HG02870 (cell line): ENCODE data around the gene CMIP.
"Not testable (repeated sequence)": the region's sequence is repeated elsewhere in the genome, so short reads cannot be mapped to it uniquely, and the experiment has no call there.

Experiments used
- ATAC-seq: cut with Tn5 transposase; IDR thresholded peaks from one replicate; pipeline ENCODE4 v1.9.1; 2021; ENCODE audit warnings: mild to moderate bottlenecking, moderate library complexity; ENCODE audit not compliant: unreplicated experiment

CMIP gene

DNA sequence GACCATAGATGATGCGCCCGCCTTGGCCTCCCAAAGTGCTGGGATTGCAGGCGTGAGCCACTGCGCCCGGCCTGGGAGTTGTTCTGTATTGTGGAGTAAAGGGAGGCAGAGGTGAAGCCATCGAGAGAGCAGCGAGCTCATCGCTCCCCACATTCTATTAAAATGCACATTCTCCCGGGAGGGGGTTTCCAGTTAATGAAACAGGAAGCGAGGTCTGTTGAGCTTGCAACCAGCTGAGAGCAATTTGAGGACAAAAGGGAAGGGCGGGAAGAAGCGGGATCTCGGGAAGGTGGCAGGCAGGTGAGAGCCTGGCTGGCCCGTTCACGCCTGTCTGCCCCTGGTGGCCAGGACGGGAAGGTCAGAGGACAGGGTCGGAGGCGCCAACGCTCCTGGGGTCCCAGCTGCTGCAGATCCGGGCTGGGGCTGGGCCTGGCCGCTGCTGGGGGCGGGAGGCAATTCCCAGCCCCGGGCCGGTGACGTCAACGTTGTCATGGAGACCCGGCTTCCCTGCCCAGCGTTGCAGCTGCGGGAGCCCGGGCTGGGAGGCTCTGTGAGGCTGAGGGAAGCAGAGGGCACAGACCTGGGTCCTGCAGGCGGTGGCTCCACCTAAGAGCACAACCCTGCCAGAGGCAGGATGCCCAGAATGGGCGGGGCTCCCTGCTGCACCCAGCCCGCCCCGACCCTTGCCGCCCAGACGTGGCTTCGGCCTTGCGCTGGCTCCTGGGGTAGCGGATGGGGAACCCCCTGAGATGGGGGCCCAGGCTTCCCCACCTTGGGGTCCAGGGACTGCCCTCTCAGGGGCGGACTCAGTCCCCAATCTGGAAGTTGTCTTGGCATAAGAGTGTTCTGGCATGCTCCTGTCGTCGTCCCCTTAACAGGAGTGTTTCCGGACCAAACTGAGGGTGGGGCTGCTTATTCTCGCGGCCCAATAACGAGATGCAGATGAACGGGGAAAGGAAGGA, 285.8 kb downstream of the CMIP start:
- ATAC-seq, result peak; percentile 66

DNA sequence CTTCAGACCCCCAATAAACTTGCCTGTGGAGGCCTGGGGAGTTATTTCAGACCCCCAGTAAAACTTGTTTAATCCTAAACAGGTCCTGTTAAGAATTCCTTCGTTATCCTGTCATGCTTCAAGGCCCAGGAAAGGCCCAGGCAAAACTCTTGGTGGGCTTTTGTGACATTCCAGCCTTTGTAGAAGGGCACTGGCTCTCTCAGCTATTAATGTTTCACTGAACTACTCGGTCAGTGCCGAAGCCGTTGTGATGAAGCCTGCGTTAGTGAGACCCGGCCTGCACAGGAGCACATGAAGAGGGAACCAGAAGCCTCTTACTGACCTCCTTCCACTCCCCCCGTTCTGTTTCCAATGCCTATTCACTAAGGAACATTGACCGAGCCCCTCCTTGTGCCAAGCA, 287.0 kb downstream of the CMIP start:
- no peak for ATAC-seq

DNA sequence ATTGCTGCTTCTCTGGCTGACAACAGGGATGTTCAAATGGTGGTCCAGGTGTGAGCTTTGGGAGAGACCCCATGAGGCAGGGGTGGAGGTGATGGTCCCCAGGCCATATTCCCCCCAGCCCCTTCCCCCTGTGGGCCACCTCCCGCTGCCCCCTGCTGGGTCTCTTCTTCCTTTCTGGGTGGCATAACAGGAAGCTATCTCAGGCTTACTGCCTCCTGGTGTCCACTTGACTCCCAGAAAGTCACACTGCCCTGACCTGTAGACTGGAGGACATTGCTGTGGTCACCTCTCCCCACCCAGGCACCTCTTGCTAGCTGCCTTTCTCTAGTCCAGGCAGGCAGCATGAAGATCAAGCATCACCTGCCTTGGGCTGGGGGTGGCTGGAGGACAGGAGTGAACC, 288.1 kb downstream of the CMIP start:
- no peak for ATAC-seq

DNA sequence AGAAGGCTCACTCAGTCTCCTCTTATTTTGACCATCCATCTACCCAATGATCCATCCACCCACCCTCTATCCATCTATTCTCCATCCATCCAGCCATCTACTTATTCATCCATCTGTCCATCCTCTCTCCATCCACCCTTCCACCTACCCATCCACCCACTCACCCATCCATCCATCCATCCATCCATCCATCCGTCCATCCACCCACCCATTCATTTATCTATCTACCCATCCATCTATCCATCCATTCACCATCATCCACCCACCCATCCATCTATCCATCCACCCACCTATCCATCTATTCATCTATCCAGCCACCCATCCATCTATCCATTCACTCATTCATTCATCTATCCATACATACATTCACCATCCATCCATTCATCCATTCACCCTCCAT, 288.7 kb downstream of the CMIP start:
- no peak for ATAC-seq

DNA sequence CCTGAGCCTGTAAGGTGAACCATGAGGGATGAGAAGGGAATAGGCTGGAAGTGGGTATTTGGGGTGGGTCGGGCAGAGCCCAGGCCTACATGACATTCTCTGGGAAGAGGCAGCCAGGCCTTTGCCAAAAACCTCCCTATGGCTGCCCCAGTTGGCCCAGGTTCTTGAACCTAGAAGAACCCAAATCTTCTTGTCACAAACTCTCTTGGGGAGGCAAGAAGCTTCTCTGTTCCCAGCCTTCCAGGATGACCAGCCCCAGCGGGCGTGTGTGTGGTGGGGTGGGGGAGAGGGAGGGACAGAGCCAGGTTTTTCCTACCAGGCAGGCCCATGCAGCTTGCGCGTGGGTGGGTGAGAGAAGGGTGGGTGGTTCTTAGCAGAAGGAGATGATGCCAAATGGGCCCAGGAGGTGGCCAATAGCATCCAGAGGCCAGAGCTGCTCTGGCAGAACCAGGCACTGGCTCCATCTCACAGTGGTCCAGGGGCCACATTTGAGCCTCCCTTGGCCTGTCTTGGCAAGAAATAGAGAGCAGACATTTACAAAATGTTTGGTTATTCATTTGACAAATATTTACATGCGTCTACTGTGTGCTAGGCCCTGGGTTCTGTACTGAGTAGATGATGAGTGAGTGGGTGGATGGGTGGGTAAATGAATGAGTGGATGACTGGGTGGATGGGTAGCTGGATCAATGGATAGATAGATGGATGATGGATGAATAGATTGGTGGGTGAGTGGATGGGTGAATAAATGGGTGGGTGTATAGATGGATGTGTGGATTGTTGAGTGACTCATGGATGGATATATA, 290.2 kb downstream of the CMIP start:
- ATAC-seq, result no peak

DNA sequence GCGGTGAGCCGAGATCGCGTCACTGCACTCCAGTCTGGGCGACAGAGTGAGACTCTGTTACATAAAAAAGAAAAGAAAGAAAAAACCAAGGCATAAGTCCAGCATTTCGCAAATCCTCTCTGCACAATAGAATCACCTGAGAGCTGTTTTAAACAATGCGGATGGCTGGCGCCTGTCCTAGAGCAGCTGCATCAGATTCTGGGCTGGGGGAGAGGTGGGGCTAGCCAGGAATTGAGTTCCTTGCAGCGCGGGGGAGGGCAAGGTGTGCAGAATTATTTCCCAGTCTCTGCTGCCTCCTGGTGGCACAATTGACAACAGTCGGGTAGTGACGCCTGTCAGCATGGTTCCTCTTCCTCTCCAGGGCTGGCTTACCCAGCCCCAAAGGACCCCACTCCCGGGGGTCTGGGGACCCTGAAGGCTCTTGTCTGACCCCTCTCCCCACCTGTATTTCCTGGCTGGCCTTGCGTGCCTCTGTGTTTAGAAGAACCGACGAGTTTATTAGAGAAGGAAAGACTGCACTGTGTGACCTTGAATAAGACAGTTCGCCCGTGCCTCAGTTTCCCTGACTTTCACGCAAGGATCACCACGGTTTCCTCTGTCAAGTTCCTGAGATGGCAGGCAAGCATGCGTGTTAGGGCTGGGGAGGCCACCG, 293.4 kb downstream of the CMIP start:
- ATAC-seq, result peak; percentile 60

DNA sequence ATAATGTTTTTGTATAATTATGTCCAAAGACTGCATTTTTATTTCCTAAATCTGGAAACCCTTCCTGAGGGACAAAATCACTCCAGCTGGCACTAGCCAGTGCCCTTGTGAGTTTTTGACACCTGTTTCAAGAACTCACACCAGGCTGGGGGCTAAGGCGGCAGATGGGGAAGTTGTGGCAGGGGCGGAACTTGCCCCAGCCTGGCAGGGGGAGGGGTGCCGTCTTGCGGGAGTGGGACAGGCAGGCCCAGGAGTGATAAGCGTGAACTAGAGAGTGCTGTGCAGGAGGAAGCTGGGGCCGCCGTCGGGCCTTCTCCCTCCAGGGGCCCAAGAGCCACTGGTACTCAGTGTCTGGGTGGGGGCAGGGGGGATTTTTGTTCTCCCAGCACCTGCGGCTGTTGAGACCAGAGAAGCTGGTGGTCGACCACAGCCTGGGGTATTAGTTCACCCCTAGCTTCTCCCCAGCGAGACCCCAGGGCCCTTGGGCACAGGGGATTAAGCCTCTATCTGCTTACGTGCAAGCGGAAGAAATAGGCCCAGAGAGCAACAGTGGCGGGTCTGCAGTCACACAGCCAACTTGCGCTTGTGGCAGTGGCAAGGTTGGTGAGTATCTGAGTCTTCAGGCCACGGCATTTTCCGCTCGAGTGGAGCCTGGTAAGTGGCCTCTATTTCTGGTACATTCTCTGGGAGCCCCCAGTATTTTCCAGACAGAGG, 294.3 kb downstream of the CMIP start:
- ATAC-seq, result no peak

DNA sequence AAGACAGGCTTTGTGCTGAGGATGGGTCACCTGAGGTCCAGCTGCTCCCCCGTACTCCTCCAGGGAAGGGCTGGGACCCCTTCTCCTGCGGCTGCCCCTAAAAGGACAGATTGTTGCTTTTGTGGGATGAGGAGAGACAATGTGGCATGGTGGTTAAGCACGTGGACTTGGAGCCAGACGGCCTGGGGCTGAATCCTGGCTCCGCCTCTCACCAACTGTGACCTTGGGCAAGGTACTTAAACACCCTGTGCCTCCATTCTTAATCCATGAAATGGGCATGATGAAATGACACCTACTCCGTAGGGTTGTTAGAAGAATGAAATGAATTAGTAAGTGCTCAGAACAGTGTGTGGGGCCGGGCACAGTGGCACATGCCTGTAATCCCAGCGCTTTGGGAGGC, 294.9 kb downstream of the CMIP start:
- no peak for ATAC-seq

DNA sequence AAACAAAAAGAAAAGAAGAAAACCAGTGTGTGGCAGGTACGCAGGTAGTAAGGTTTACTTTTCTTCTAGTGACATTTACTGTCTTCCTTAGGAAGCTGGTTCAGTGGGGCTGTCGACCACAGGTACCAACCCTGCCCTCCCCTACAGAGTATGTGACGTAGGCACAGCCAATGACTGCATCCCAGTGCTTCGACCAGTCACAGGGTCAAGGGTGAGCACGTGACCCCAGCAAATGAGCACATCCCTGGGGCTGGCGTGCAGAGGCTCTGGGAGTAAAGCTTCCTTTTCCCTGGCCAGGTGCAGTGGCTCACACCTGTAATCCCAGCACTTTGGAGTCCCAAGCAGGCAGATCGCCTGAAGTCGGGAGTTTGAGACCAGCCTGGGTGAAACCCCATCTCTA, 295.6 kb downstream of the CMIP start:
- peak; percentile 52 for ATAC-seq

DNA sequence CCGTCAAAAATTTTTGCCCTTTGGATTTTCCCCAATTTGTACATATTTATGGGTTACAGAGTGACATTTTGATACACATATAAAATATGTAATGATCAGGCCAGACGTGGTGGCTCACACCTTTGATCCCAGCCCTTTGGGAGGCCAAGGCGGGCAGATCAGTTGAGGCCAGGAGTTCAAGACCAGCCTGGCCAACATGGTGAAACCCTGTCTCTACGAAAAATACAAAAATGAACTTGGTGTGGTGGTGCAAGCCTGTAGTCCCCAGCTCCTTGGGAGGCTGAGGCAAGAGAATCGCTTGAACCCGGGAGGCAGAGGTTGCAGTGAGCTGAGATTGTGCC, 296.8 kb downstream of the CMIP start:
- ATAC-seq, result not testable (repeated sequence)

DNA sequence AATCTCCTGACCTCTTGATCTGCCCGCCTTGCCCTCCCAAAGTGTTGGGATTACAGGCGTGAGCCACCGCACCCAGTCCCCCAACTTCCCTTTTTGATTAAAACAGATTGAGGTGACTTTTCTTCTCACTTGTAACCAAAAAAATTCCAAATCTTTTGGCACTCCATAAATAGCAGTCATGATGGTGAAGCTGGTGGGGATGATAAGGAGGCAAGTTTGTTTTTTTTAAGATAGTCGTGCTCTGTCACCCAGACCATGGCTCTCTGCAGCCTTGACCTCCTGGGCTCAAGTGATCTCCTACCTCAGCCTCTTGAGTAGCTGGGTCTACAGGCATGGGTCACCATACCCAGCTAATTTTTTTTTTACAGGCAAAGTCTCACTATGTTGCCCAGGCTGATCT, 299.8 kb downstream of the CMIP start:
- no peak for ATAC-seq

DNA sequence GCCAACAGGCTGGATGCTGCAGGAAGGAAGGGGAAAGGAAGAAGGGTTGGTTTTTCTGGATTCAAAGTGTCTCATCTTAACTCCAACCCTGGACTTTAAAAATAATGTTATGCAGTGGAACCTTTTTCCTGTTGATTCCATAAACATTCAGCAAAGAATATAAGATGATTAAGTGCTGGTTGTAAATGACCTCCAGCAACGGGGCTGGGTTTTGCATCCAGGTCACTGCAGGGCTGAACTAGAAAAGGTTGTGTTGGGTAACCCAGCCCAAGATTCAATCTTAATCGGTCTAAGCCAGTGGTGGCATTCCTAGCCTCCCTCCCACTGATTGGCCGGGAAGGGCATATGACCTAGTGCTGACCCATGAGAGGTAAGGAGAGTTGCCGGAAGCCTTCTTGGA, 300.3 kb downstream of the CMIP start:
- ATAC-seq, result no peak

DNA sequence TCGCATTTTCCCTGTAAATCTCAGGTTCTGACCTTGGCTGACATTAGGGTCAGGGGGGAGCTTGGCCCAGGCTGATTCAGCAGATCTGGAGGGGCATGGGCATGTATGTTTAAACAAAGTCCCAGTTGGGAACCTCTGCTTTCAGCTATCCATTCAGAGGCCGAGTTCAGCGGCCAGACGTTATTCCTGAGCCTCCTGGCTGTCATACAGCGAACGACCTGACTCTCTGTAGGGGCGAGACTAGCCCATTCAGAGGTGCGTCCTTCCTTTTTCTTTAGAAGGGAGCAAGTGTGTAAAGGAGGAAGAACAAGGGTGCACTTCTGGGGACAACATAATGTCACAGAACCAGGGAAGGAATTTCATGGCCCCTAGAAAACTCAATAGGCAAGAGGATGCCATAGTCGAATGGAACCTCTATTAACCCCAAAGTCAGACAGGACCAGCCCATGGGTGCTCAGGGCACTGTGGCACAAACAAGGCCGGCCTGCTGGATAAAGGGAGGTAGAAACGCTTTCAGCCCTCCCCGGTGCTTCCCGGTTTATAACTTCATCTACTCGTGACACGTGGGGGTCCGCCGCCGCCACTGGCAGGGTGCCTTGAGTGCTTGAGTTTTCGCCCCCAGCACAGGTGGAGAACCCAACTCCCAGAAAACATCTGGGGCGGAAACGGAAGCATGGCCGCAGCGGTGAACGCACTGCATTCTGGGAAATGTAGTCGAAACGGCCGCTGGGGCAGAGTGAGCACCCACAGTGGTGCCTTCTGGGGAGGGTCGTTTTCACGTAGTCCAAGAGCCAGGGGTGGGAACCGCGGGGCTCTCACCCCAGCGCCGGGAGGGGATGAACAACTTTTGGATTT, 301.3 kb downstream of the CMIP start:
- ATAC-seq, result peak; percentile 53

DNA sequence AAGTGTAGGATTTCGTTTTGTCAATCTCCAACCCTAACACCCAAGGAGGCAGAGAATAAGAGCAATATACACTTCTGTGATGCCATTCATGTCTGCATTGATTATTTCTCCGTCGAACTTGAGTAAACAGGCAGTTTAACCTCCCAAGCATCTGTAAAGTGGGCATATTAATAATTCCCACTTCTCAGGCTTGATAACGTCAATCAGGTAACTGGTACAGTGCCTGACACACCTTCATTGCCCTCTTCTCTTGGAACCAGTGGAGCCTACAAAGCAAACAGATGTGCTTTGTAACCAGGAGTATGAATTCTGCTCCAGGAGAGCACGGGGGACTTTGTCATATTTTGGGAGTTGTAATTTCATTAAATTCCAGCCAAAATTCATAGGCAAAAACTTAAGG, 302.0 kb downstream of the CMIP start:
- ATAC-seq, result no peak

DNA sequence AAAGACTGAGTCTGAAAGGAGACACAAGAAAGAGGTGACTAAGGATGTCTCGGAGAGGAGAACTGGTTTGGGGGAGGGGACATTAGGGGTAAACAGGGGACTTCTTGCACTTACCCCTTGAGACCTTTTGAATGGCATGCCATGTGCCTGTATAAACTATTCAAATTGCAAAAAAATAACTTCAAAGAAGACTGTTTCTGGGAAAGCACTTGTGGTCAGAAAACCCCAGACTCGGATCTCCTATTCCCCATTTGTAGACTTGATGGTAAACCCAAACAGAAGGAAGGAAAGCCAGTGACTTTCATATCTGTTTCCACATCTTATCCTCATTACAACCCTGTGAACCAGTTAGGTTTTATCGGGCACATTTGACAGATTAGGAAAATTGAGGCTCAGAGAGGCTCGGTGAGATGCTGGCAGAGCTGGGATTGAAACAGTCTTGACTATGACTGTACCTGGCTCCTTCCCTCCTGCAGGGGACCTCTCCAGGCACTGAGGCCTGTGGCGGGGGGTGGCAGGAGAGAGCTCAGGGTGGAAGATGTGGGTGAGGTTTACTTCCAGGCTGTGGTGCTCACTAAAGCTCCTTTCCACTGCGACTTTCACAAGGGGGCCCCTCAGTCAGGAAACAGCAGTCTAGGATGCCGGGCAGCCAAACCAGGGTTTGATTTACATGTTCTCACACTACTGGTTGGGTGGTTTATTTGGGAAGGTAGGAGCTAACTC, 304.0 kb downstream of the CMIP start:
- ATAC-seq, result no peak

DNA sequence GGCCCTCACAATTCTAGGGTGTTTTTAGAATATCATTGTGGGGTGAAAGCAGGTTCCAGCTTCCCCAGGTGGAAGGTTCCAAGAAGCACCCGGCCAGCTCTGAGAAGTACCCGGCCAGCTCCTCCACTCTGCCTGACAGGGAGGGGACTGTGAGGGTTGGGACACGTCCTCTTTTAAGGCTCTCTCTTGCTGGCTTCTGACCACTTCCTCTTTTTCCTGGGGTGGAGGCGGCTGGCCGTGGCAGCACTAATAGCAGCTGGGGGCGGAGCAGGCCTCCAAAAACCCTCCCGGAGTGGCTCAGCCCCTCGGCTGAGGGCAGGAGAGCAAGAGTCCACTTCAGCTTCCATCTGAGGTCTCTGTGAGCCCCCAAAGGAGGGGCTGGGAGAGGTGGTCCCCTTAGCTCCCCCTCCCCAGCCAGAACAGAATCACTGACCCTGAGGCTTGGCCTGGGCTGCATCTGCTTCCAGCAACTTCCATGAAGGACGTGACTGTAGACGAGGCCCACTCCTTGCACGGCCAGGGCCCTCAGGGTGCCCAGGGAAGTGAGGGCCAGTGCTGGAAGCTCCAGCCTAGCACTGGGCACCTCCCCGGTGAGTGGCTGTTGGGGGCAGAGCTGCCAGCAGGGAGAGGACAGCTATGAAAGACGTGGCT, 307.7 kb downstream of the CMIP start:
- peak; percentile 85 for ATAC-seq

DNA sequence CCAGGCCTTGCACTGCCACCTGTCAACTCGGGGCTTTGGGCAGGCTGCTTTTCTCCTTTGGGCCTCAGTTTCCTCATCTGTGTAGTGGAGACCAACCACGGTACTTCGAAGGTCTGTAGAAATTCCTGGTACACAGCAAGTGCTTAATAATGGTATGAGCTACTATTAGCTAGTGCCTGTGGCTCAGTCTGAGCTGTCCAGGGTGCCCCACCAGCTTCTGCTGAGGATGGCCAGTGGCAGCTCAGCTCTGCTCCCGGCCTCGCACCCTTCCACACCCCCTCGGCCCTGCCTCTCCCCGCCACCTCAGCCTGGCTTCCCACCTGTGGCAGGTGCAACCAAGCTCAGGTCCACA, 308.2 kb downstream of the CMIP start:
- ATAC-seq, result no peak

DNA sequence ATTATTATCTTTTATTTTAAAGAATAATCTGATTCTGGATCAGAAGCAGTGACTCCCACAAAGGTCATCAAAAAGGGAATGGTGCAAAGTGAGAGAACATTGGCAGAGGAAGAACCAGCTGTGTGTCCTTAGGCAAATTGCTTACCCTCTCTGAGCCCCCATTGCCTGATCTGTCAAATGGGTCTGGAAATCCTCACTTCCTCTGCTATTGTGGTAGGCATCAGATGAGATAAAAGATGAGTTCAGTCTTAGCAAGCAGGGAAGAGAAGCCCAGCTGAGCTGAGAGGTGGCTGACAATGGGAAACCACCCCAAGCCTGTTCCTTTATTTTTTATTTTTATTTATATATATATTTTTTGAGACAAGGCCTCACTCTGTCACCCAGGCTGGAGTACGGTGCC, 310.2 kb downstream of the CMIP start:
- no peak for ATAC-seq
